Measurements from ENCODE around the gene UBXN10. TPM values are rescaled to one million over a fixed set of nuclear protein-coding genes. Genes with fewer than 3 reads are reported as not detected.

UBXN10 gene
- total and polyA plus RNA-seq, 2 donors (not counting 3 experiments of a cell fraction or from before 2014, with no cell fraction given), result not detected

DNA sequence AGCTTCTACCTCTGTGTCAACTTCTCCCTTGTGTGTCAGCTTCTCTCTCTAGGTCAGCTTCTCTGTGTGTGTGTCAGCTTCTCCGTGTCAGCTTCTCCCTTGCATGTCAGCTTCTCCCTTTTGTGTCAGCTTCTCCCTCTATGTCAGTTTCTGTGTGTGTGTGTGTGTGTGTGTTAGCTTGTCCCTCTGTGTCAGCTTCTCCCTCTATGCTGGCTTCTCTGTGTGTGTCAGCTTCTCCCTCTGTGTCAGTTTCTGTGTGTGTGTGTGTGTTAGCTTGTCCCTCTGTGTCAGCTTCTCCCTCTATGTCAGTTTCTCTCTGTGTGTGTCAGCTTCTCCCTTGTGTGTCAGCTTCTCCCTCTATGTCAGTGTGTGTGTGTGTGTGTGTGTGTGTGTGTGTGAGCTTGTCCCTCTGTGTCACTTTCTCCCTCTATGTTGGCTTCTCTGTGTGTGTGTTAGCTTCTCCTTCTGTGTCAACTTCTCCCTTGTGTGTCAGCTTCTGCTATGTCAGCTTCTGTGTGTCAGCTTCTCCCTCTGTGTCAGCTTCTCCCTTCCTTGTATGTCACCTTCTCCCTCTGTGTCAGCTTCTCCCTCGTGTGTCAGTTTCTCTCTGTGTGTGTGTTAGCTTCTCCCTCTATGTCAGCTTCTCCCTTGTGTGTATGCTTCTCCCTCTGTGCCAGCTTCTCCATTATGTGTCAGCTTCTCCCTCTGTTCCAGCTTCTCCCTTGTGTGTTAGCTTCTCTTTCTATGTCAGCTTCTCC lies 6.3 kb upstream of the UBXN10 start:
- Histone ChIP-seq H2AFZ (ENCODE audit: low read depth, low read length) (no peak overlapping the region), H3K79me2 (ENCODE audit: control insufficient read depth, insufficient read depth, low read length) (no peaks in the 10 kb centered on the region), H3K4me1 (ENCODE audit: control insufficient read depth, extremely low read depth, insufficient read depth, low read length) (no peaks in the 10 kb centered on the region), H3K27ac (ENCODE audit: insufficient read depth, low read depth, low read length) (no peak overlapping the region), H3K4me2 (ENCODE audit: insufficient read depth, low read length) (no peak overlapping the region), H3K9me3 (replicated peaks; ENCODE audit: control insufficient read depth, insufficient read depth, low read length) (no peaks in the 10 kb centered on the region), H3K27me3 (ENCODE audit: control insufficient read depth in 2 of 2, insufficient read depth in 2 of 2, low read length in 2 of 2) (peaks cover 4 to 7% of the 10 kb centered on the region in 2 experiments), H3K36me3 (ENCODE audit: control insufficient read depth in 2 of 2, extremely low read depth in 1 of 2, insufficient read depth in 2 of 2, low read length in 2 of 2) (no peaks in the 10 kb centered on the region), H3K4me3 (replicated peaks in 1 of 3; ENCODE audit: insufficient read depth in 1 of 3, low read depth in 1 of 3, low read length in 3 of 3) (no peak overlapping the region), H3K9ac (replicated peaks; ENCODE audit: extremely low read depth, insufficient read depth, low read length) (no peak overlapping the region), H3K9me1 (replicated peaks; ENCODE audit: control insufficient read depth, extremely low read depth, insufficient read depth, low read length) (no peaks in the 10 kb centered on the region), H4K20me1 (replicated peaks; ENCODE audit: control insufficient read depth, extremely low read depth, insufficient read depth, low read length) (no peaks in the 10 kb centered on the region)
- dilution Hi-C loops (cut with MboI; ENCODE audit: extremely low pct_ligation_motif_present, low sequenced_read_pairs), result no loop called here
- no peak for DNase-seq (ENCODE audit: low read depth, low spot score)
- TF ChIP-seq EZH2 (IDR thresholded peaks at IDR 0.05; ENCODE audit: borderline replicate concordance, low read depth, low read length, severe bottlenecking) (no peak), POLR2A (IDR thresholded peaks at IDR 0.05; ENCODE audit: low read depth, low read length) (no peak), FOS (IDR thresholded peaks at IDR 0.05; ENCODE audit: borderline replicate concordance, insufficient read depth, low read length) (no peak), MYC (IDR thresholded peaks at IDR 0.05; ENCODE audit: low read depth, low read length) (no peak), POLR2AphosphoS5 (IDR thresholded peaks at IDR 0.05; ENCODE audit: insufficient read depth, low read depth, low read length) (no peak), GATA2 (IDR thresholded peaks at IDR 0.05; ENCODE audit: insufficient read depth, insufficient read length, low read depth, low read length) (no peak), JUN (IDR thresholded peaks at IDR 0.05; ENCODE audit: borderline replicate concordance, insufficient read depth, insufficient read length, low read depth) (no peak), MAX (IDR thresholded peaks at IDR 0.05; ENCODE audit: insufficient read depth, insufficient read length) (no peak)
- TF ChIP-seq, protein P1, sequence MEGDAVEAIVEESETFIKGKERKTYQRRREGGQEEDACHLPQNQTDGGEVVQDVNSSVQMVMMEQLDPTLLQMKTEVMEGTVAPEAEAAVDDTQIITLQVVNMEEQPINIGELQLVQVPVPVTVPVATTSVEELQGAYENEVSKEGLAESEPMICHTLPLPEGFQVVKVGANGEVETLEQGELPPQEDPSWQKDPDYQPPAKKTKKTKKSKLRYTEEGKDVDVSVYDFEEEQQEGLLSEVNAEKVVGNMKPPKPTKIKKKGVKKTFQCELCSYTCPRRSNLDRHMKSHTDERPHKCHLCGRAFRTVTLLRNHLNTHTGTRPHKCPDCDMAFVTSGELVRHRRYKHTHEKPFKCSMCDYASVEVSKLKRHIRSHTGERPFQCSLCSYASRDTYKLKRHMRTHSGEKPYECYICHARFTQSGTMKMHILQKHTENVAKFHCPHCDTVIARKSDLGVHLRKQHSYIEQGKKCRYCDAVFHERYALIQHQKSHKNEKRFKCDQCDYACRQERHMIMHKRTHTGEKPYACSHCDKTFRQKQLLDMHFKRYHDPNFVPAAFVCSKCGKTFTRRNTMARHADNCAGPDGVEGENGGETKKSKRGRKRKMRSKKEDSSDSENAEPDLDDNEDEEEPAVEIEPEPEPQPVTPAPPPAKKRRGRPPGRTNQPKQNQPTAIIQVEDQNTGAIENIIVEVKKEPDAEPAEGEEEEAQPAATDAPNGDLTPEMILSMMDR (IDR thresholded peaks at IDR 0.05; ENCODE audit: extremely low read depth in 1 of 2, insufficient read depth in 1 of 2, low read depth in 1 of 2, low read length in 2 of 2), result no peak
- POLR2A ChIA-PET, result no interaction called here
- BruUV-seq (replicated peaks), result no TSS peak
- CTCF ChIA-PET, result interaction anchor here (1.1 to 2.9 kb wide), 8 partner anchors 13 to 315 kb away, joined by 3 to 16 read pairs (median 5); no protein-coding TSS in a partner anchor
- intact Hi-C loops (cut with micrococcal nuclease), result no loop called here
- no peak for FAIRE-seq

Measured in endothelial cell of umbilical vein (primary cell).